ENCODE results near the gene CYP26B1. TPM values are rescaled to one million over a fixed set of nuclear protein-coding genes. Genes with fewer than 3 reads are reported as not detected.

The CYP26B1 gene
- total and polyA plus RNA-seq, 11 donors = 0.76 to 5.9 (median 2.1) TPM

DNA sequence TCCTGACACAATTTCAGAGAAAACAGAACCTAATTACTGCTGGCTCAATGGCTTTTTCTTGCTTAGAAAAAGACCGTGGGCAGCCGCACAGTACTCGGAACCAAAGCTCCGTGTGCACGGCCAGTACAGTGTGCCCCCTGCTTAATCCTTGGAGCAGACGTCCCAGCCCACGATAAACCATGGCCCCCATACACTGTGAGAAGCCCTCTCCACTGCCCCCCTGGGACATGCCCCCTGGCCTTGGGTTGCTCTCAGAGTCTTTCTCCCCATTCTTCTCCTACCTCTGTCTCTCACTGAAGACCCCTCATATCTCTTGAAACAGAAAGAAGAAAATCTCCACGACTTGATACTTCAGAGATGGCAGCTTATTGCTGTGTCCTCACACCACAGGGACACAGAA is 44.0 kb downstream of the CYP26B1 start:
- whole genome bisulfite sequencing, 4 donors = 90 to 93% (median 92%) methylated on average over 8 of the region's 8 CpGs
- intact Hi-C loops (cut with DNase I) = no loop called here
- peaks cover 0 to 15% (median 0%) of the 10 kb centered on the region in 9 donors for H3K27me3 ChIP-seq
- H3K36me3 ChIP-seq = no peaks in the 10 kb centered on the region
- TF ChIP-seq, protein P1, sequence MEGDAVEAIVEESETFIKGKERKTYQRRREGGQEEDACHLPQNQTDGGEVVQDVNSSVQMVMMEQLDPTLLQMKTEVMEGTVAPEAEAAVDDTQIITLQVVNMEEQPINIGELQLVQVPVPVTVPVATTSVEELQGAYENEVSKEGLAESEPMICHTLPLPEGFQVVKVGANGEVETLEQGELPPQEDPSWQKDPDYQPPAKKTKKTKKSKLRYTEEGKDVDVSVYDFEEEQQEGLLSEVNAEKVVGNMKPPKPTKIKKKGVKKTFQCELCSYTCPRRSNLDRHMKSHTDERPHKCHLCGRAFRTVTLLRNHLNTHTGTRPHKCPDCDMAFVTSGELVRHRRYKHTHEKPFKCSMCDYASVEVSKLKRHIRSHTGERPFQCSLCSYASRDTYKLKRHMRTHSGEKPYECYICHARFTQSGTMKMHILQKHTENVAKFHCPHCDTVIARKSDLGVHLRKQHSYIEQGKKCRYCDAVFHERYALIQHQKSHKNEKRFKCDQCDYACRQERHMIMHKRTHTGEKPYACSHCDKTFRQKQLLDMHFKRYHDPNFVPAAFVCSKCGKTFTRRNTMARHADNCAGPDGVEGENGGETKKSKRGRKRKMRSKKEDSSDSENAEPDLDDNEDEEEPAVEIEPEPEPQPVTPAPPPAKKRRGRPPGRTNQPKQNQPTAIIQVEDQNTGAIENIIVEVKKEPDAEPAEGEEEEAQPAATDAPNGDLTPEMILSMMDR (IDR thresholded peaks at IDR 0.05) = no peak
- no peak for TF ChIP-seq POLR2A (IDR thresholded peaks at IDR 0.05)
- DNase-seq (no peak), ATAC-seq (no peak)
- H3K27ac ChIP-seq = no peak overlapping the region
- H3K9me3 ChIP-seq = no peaks in the 10 kb centered on the region
- no peak overlapping the region for H3K4me3 ChIP-seq
- no peaks in the 10 kb centered on the region for H3K4me1 ChIP-seq

DNA sequence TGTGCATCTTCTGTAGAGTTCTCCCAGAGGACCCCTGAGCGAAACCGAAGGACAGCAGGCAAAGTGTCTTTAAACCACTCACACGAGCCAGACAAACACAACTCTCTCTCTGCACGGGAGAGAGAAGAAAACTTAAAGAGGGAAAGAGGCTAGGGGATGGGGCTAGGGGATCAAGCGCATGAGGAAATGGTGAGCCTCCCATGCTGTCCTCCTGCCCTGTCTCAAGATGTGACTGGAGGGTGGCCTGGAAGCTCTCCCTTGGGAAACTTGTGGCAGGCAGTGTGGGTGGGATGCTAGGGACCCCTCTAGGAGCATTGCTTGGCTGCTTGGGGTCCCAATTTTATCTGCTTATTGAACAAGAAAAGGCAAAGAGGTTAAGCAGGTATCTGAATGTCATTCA is 44.5 kb downstream of the CYP26B1 start:
- Histone ChIP-seq H3K4me1 (no peaks in the 10 kb centered on the region), H3K27ac (no peak overlapping the region), H3K27me3 (peaks cover 0 to 15% (median 0%) of the 10 kb centered on the region in 9 donors), H3K4me3 (no peak overlapping the region), H3K36me3 (no peaks in the 10 kb centered on the region), H3K9me3 (no peaks in the 10 kb centered on the region)
- no peak for ATAC-seq
- DNase-seq = no peak
- 75 to 78% (median 76%) methylated on average over 5 of the region's 5 CpGs for WGBS, 4 donors
- TF ChIP-seq, protein P1 (IDR thresholded peaks at IDR 0.05) = no peak
- intact Hi-C loops (cut with DNase I) = no loop called here

DNA sequence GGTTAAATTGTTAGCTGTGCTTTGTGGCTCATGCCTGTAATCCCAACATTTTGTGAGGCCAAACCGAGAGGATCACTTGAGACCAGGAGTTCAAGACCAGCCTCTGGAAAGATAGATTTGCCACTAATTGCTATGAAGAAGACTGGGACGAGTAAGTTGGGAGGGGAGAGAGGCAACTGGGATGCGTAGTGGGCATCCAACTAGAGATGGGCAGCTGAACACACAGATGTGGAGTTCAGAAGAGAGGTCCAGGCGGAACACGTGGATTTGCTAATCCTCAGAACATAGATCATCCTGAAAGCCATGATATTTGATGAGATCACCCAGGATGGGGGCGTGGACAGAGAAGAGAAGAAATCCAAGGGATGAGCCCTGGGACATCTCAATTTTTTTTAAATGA is 48.7 kb downstream of the CYP26B1 start:
- H3K27me3 ChIP-seq = peaks cover 0 to 15% (median 0%) of the 10 kb centered on the region in 9 donors
- no peak overlapping the region for H3K27ac ChIP-seq
- no peak for ATAC-seq
- H3K4me3 ChIP-seq = no peak overlapping the region
- H3K9me3 ChIP-seq = no peaks in the 10 kb centered on the region
- no peaks in the 10 kb centered on the region for H3K4me1 ChIP-seq
- TF ChIP-seq, protein P1 (IDR thresholded peaks at IDR 0.05) = no peak
- TF ChIP-seq POLR2A (IDR thresholded peaks at IDR 0.05) = no peak
- DNase-seq = no peak
- no peaks in the 10 kb centered on the region for H3K36me3 ChIP-seq
- WGBS, 4 donors = 73 to 81% (median 79%) methylated on average over 6 of the region's 6 CpGs
- intact Hi-C loops (cut with DNase I) = no loop called here

DNA sequence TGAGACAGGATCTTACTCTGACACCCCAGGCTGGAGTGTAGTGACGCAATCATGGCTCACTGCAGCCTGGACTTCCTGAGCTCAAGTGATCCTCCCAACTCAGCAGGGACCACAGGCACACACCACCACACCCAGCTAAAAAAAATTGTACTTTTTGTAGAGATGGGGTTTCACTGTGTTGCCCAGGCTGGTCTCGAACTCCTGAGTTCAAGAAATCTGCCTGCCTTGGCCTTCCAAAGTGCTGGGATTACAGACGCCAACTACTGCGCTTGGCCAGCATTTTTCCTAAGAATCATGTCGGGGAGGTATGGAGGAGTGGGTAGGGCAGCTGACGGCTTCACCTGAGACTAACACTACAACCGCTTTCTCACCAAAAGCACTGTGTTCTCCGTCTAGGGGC is 50.4 kb downstream of the CYP26B1 start:
- intact Hi-C loops (cut with DNase I) = no loop called here
- no peak overlapping the region for H3K27ac ChIP-seq
- H3K9me3 ChIP-seq = no peaks in the 10 kb centered on the region
- ATAC-seq (no peak), DNase-seq (no peak)
- H3K27me3 ChIP-seq = peaks cover 0 to 15% (median 0%) of the 10 kb centered on the region in 9 donors
- no peaks in the 10 kb centered on the region for H3K4me1 ChIP-seq
- WGBS, 4 donors = 85 to 93% (median 92%) methylated on average over 8 of the region's 8 CpGs
- no peak overlapping the region for H3K4me3 ChIP-seq
- no peaks in the 10 kb centered on the region for H3K36me3 ChIP-seq
- TF ChIP-seq, protein P1 (IDR thresholded peaks at IDR 0.05) = no peak
- TF ChIP-seq POLR2A (IDR thresholded peaks at IDR 0.05) = no peak

Measured in heart left ventricle (tissue), 16 donors.